ENCODE measurements around the gene MRPL37. TPM values are rescaled to one million over a fixed set of nuclear protein-coding genes. Genes with fewer than 3 reads are reported as not detected.

Gene MRPL37
- total and polyA plus RNA-seq, 2 donors (not counting 1 experiment from before 2014, with no cell fraction given) = 9.6 to 37.0 TPM

DNA sequence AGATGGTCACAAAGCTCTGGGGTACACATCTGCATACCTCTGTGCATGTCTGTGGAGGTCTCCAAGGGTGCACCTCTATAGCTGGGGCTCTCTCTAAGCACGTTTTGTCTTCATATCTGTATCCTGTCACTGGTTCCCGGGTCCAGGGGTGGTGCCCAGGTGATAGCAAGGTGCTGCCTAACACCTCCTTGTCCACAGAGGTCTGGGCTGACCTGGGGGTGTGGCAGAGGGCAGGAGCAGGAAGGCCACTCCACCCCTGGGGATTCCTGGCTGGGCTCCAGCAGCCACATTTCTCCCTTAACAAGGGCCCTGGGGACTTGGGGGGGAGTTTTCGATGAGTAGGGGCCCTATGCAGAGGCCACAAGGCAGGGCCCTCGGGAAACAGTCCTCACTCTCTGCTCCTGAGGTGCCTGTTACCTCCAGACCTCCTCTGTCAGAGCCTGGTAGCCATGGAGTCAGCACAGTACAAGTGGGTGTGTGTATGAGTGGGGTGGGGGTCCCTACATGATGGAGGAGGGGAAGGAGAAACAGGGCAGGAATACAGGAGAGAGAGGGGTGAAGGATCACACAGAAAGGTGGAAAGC, 40.1 kb upstream of the MRPL37 start:
- H3K4me2 ChIP-seq (replicated peaks; ENCODE audit: low read depth, low read length, poor library complexity, severe bottlenecking) = no peak overlapping the region
- Mint-ChIP-seq H3K4me3 (no peak overlapping the region), H3K9me3 (ENCODE audit: insufficient read depth) (no peaks in the 10 kb centered on the region), H3K27ac (no peak overlapping the region), H3K27me3 (no peaks in the 10 kb centered on the region), H3K4me1 (no peaks in the 10 kb centered on the region)
- no peaks in the 10 kb centered on the region for H3K4me1 ChIP-seq (ENCODE audit: control insufficient read depth in 2 of 2, insufficient read depth in 2 of 2, low read length in 2 of 2)
- CTCF ChIA-PET = no interaction called here
- DNase-seq (no peak), ATAC-seq (ENCODE audit: low read depth) (no peak)
- no peaks in the 10 kb centered on the region for H3K9me3 ChIP-seq (ENCODE audit: control extremely low read depth in 1 of 3, control insufficient read depth in 2 of 3, insufficient read depth in 1 of 3, low read length in 2 of 3)
- H3K79me2 ChIP-seq (ENCODE audit: control insufficient read depth, insufficient read depth, low read length) = no peaks in the 10 kb centered on the region
- intact Hi-C loops (cut with micrococcal nuclease) = no loop called here
- H2AFZ ChIP-seq (ENCODE audit: insufficient read depth, low read depth, low read length, poor library complexity, severe bottlenecking) = no peak overlapping the region
- POLR2A ChIA-PET = no interaction called here
- no peak overlapping the region for H3K9ac ChIP-seq (ENCODE audit: low read length)
- TF ChIP-seq, protein P1, sequence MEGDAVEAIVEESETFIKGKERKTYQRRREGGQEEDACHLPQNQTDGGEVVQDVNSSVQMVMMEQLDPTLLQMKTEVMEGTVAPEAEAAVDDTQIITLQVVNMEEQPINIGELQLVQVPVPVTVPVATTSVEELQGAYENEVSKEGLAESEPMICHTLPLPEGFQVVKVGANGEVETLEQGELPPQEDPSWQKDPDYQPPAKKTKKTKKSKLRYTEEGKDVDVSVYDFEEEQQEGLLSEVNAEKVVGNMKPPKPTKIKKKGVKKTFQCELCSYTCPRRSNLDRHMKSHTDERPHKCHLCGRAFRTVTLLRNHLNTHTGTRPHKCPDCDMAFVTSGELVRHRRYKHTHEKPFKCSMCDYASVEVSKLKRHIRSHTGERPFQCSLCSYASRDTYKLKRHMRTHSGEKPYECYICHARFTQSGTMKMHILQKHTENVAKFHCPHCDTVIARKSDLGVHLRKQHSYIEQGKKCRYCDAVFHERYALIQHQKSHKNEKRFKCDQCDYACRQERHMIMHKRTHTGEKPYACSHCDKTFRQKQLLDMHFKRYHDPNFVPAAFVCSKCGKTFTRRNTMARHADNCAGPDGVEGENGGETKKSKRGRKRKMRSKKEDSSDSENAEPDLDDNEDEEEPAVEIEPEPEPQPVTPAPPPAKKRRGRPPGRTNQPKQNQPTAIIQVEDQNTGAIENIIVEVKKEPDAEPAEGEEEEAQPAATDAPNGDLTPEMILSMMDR (IDR thresholded peaks at IDR 0.05) = no peak
- no peak for TF ChIP-seq EZH2 (IDR thresholded peaks at IDR 0.05; ENCODE audit: borderline replicate concordance, insufficient read depth, low read depth, low read length, poor library complexity, severe bottlenecking)
- no peak overlapping the region for H3K4me3 ChIP-seq (ENCODE audit: control extremely low read depth in 1 of 5, extremely low read depth in 1 of 5, insufficient read depth in 1 of 5, low read depth in 2 of 5, low read length in 4 of 5)
- no peaks in the 10 kb centered on the region for H4K20me1 ChIP-seq (ENCODE audit: control insufficient read depth, insufficient read depth, low read length, poor library complexity, severe bottlenecking)
- H3K27ac ChIP-seq (ENCODE audit: low read length in 2 of 2) = no peak overlapping the region
- 79% methylated on average over 3 of the region's 4 CpGs for WGBS (ENCODE audit: insufficient coverage)
- no peaks in the 10 kb centered on the region for H3K36me3 ChIP-seq (replicated peaks in 1 of 2; ENCODE audit: control extremely low read depth in 1 of 2, control insufficient read depth in 1 of 2, extremely low read depth in 1 of 2, insufficient read depth in 2 of 2, low read length in 1 of 2)
- no peaks in the 10 kb centered on the region for H3K27me3 ChIP-seq (replicated peaks in 1 of 4; ENCODE audit: control extremely low read depth in 1 of 4, control insufficient read depth in 3 of 4, insufficient read depth in 4 of 4, low read length in 3 of 4)

DNA sequence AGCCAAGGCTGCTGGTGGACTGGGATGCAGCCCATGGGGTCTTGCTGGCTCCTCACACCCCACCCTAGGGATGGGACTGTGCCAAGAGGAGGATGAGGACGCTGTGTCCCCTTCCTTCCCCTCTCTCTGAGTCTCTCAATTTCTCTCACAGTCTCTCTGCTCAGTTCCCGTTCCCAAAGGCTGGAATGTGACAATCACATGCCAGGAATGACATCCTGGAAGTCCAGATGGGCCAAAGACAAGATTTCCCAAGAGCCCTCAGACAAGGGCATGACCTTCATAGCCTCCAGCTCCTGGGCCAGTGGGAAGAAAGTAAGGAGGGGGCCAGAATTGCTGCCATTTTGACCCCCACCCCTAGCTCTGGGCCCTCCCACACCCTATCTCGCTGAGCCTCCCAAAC, 39.6 kb upstream of the MRPL37 start:
- no peak overlapping the region for H3K9ac ChIP-seq (ENCODE audit: low read length)
- no peak overlapping the region for H3K4me3 ChIP-seq (ENCODE audit: control extremely low read depth in 1 of 5, extremely low read depth in 1 of 5, insufficient read depth in 1 of 5, low read depth in 2 of 5, low read length in 4 of 5)
- no peaks in the 10 kb centered on the region for H3K4me1 ChIP-seq (ENCODE audit: control insufficient read depth in 2 of 2, insufficient read depth in 2 of 2, low read length in 2 of 2)
- no peaks in the 10 kb centered on the region for H3K27me3 Mint-ChIP-seq
- no peaks in the 10 kb centered on the region for H3K79me2 ChIP-seq (ENCODE audit: control insufficient read depth, insufficient read depth, low read length)
- H3K9me3 ChIP-seq (ENCODE audit: control extremely low read depth in 1 of 3, control insufficient read depth in 2 of 3, insufficient read depth in 1 of 3, low read length in 2 of 3) = no peaks in the 10 kb centered on the region
- ChIA-PET CTCF (no interaction called here), POLR2A (no interaction called here)
- ATAC-seq (ENCODE audit: low read depth) (no peak), DNase-seq (no peak)
- no peak overlapping the region for H2AFZ ChIP-seq (ENCODE audit: insufficient read depth, low read depth, low read length, poor library complexity, severe bottlenecking)
- H3K27me3 ChIP-seq (replicated peaks in 1 of 4; ENCODE audit: control extremely low read depth in 1 of 4, control insufficient read depth in 3 of 4, insufficient read depth in 4 of 4, low read length in 3 of 4) = no peaks in the 10 kb centered on the region
- intact Hi-C loops (cut with micrococcal nuclease) = no loop called here
- no peaks in the 10 kb centered on the region for H3K36me3 ChIP-seq (replicated peaks in 1 of 2; ENCODE audit: control extremely low read depth in 1 of 2, control insufficient read depth in 1 of 2, extremely low read depth in 1 of 2, insufficient read depth in 2 of 2, low read length in 1 of 2)
- H3K9me3 Mint-ChIP-seq (ENCODE audit: insufficient read depth) = no peaks in the 10 kb centered on the region
- no peak overlapping the region for H3K4me2 ChIP-seq (replicated peaks; ENCODE audit: low read depth, low read length, poor library complexity, severe bottlenecking)
- no peak for TF ChIP-seq EZH2 (IDR thresholded peaks at IDR 0.05; ENCODE audit: borderline replicate concordance, insufficient read depth, low read depth, low read length, poor library complexity, severe bottlenecking)
- TF ChIP-seq, protein P1 (IDR thresholded peaks at IDR 0.05) = no peak
- no peak overlapping the region for H3K4me3 Mint-ChIP-seq
- H3K4me1 Mint-ChIP-seq = no peaks in the 10 kb centered on the region
- 100% methylated on average over 1 of the region's 3 CpGs for WGBS (ENCODE audit: insufficient coverage)
- no peaks in the 10 kb centered on the region for H4K20me1 ChIP-seq (ENCODE audit: control insufficient read depth, insufficient read depth, low read length, poor library complexity, severe bottlenecking)
- no peak overlapping the region for H3K27ac ChIP-seq (ENCODE audit: low read length in 2 of 2)
- no peak overlapping the region for H3K27ac Mint-ChIP-seq
